Left lung (tissue), 10 donors: Measurements from ENCODE around the gene NXN. TPM values are rescaled to one million over a fixed set of nuclear protein-coding genes. Genes with fewer than 3 reads are reported as not detected.
"Not testable (repeated sequence)": the region's sequence is repeated elsewhere in the genome, so short reads cannot be mapped to it uniquely, and the experiment has no call there.

Source experiments
- ATAC-seq: fragments of 200-7000 bp; cut with Tn5 transposase; one replicate; pipeline ENCODE4 v1.9.1; 2020; ENCODE audit warnings: moderate library complexity
- DNase-seq, 4 donors: peaks; one replicate each; pipeline ENCODE4 v3.0.0-alpha.2; 2013 to 2020
- H3K27ac ChIP-seq, 2 donors: fragments of 200-600 bp; sonication (generic) in 1 of 2; one replicate each; pipeline versions ENCODE4 v1.5.0 to v1.8.0; 2020 to 2021
- H3K27me3 ChIP-seq, 2 donors: fragments of 200-600 bp; sonication (generic) in 1 of 2; one replicate each; pipeline versions ENCODE4 v1.5.0 to v1.8.0; 2020 to 2021
- H3K36me3 ChIP-seq, 2 donors: fragments of 200-600 bp; sonication (generic) in 1 of 2; one replicate each; pipeline versions ENCODE4 v1.5.0 to v1.8.0; 2020 to 2021
- H3K4me1 ChIP-seq, 2 donors: fragments of 200-600 bp; one replicate each; pipeline ENCODE4 v1.8.0; 2021
- H3K4me3 ChIP-seq, 2 donors: fragments of 200-600 bp; sonication (generic) in 1 of 2; one replicate each; pipeline versions ENCODE4 v1.5.0 to v1.8.0; 2020 to 2021; ENCODE audit warnings: mild to moderate bottlenecking in 1 of 2
- H3K9me3 ChIP-seq, 2 donors: fragments of 200-600 bp; sonication (generic) in 1 of 2; one replicate each; pipeline versions ENCODE4 v1.5.0 to v1.8.0; 2020 to 2021
- CTCF ChIP-seq, 2 donors: fragments of 200-600 bp; sonication (generic) in 1 of 2; IDR thresholded peaks; one replicate each; pipeline versions ENCODE4 v1.5.0 to v1.8.0; 2021; ENCODE audit warnings: antibody characterized with exemption in 2 of 2
- intact Hi-C, 2 donors: fragments of 100-400 bp; cut with DNase I; formaldehyde crosslinking; loops; one replicate each; pipeline versions ENCODE4 v1.11.2 to v1.14.2; 2022
- microRNA-seq, 2 donors: library from miRNA; unstranded; fragments of <30 nt; microRNA quantifications; one replicate each; pipeline ENCODE4, GENCODE V29; 2019
- polyA plus RNA-seq, 6 donors: library from polyadenylated mRNA; unstranded; fragments of 120-200 nt; gene quantifications; one replicate each; pipeline ENCODE4 v1.2.1, GENCODE V29; 2013; ENCODE audit not compliant: insufficient read length in 6 of 6
- total RNA-seq, 2 donors: library from RNA; stranded (reverse); fragmentation: NEBNext Ultra II Directional; extraction: Animal tissue kit (Norgen Biotek cat#: 25700); gene quantifications; one replicate each; pipeline ENCODE4 v1.2.1, GENCODE V29; 2021
- donor health status: DM: no; HTN: yes; CAD: no.
- donor health status: DM: no; HTN: no; CAD: no.

The NXN gene
- total and polyA plus RNA-seq, 8 donors: 33.8 to 59.1 (median 55.1) TPM

- peak; percentile 98 for ATAC-seq
- Histone ChIP-seq H3K36me3 (peaks cover 0 to 20% of the 10 kb centered on the region in 2 donors), H3K4me1 (peaks cover 9 to 25% of the 10 kb centered on the region in 2 donors), H3K9me3 (no peaks in the 10 kb centered on the region), H3K27ac (peak within 1 kb of the TSS; percentile 75 to 82), H3K27me3 (no peaks in the 10 kb centered on the region), H3K4me3 (peak within 1 kb of the TSS; percentile 94 to 96)
- DNase-seq: peak; percentile 94 to 100 (median 95)
- intact Hi-C loops: no loop called here
- TF ChIP-seq CTCF (IDR thresholded peaks at IDR 0.05): peak; percentile 92 to 94
Measured at GRCh38 chr17:752002-752619, 227.5 kb downstream of the NXN start, which contains the start of gene GEMIN4. Gene GEMIN4 (minus strand): TSS chr17:752264. CDS start chr17:752142, 122 bp downstream.

- DNase-seq (peak in 1 of 4 donors; percentile 17), ATAC-seq (peak; percentile 10)
- intact Hi-C loops: no loop called here
- H3K4me1 ChIP-seq: peaks cover 9 to 25% of the 10 kb centered on the region in 2 donors
- peak overlapping the region; percentile 94 to 96 for H3K4me3 ChIP-seq
- H3K27ac ChIP-seq: peak overlapping the region; percentile 75 to 82
- peaks cover 0 to 20% of the 10 kb centered on the region in 2 donors for H3K36me3 ChIP-seq
- no peak for TF ChIP-seq CTCF (IDR thresholded peaks at IDR 0.05)
- no peaks in the 10 kb centered on the region for H3K27me3 ChIP-seq
- H3K9me3 ChIP-seq: no peaks in the 10 kb centered on the region
Measured at GRCh38 chr17:751269-752001, 228.1 kb downstream of the NXN start.

GRCh38 chr17:750431-751037 lies 229.0 kb downstream of the NXN start:
- no peak for TF ChIP-seq CTCF (IDR thresholded peaks at IDR 0.05)
- H3K4me1 ChIP-seq: peaks cover 9 to 25% of the 10 kb centered on the region in 2 donors
- H3K27me3 ChIP-seq: no peaks in the 10 kb centered on the region
- no peaks in the 10 kb centered on the region for H3K9me3 ChIP-seq
- H3K36me3 ChIP-seq: peaks cover 0 to 29% of the 10 kb centered on the region in 2 donors
- no peak for DNase-seq
- ATAC-seq: no peak
- H3K4me3 ChIP-seq: peak overlapping the region in 1 of 2 donors; percentile 96
- no peak overlapping the region for H3K27ac ChIP-seq
- intact Hi-C loops: no loop called here

- H3K27ac ChIP-seq, H3K27me3 ChIP-seq, intact Hi-C loops, ATAC-seq, H3K4me3 ChIP-seq, H3K9me3 ChIP-seq, DNase-seq: not testable (repeated sequence)
- H3K4me1 ChIP-seq: peaks cover 9 to 25% of the 10 kb centered on the region in 2 donors
- H3K36me3 ChIP-seq: peaks cover 0 to 40% of the 10 kb centered on the region in 2 donors
Measured at GRCh38 chr17:749359-749758, 230.2 kb downstream of the NXN start.

Small RNA genes within 50 kb of the gene (microRNA-seq; reads per million reads assigned to microRNA genes)
- gene MIR3183: 0.14 to 0.17 reads per million in 2 donors

Other genes with a start within 250 kb of the NXN start
- gene TLCD3A, start 247.2 kb downstream of the NXN start, total RNA-seq: 10 to 100 TPM; 14.5 to 18.1 TPM
- 10 to 100 TPM; 31.5 to 40.9 (median 36.0) TPM for gene TLCD3A, start 247.2 kb downstream of the NXN start, polyA plus RNA-seq
- gene GEMIN4, start 227.5 kb downstream of the NXN start, total RNA-seq: 10 to 100 TPM; 14.0 to 18.6 TPM
- 10 to 100 TPM; 30.0 to 34.5 (median 32.2) TPM for gene GEMIN4, start 227.5 kb downstream of the NXN start, polyA plus RNA-seq
- 10 to 100 TPM; 46.5 to 47.5 TPM for gene GLOD4, start 197.5 kb downstream of the NXN start, total RNA-seq
- gene GLOD4, start 197.5 kb downstream of the NXN start, polyA plus RNA-seq: 100 to 1,000 TPM in 1 of 6 donors, 10 to 100 TPM in 5; 86.2 to 105 (median 94.6) TPM
- gene MRM3, start 197.4 kb downstream of the NXN start, total RNA-seq: 10 to 100 TPM in 1 of 2 donors, 1 to 10 TPM in 1; 8.9 to 14.2 TPM
- gene MRM3, start 197.4 kb downstream of the NXN start, polyA plus RNA-seq: 10 to 100 TPM; 15.3 to 16.5 (median 16.0) TPM
- gene TIMM22, start 17.4 kb upstream of the NXN start, total RNA-seq: 10 to 100 TPM; 10.6 to 11.6 TPM
- gene TIMM22, start 17.4 kb upstream of the NXN start, polyA plus RNA-seq: 10 to 100 TPM; 14.9 to 18.4 (median 15.5) TPM
- 100 to 1,000 TPM; 147 to 187 TPM for gene ABR, start 200.2 kb upstream of the NXN start, total RNA-seq
- gene ABR, start 200.2 kb upstream of the NXN start, polyA plus RNA-seq: 10 to 100 TPM; 59.0 to 85.5 (median 73.7) TPM